ENCODE data around the gene LAMA3. TPM values are rescaled to one million over a fixed set of nuclear protein-coding genes. Genes with fewer than 3 reads are reported as not detected.
A peak's percentile ranks its signal among the peaks of the same experiment; 100 is the strongest.

Gene LAMA3
- total and polyA plus RNA-seq, 2 experiments from 2014 or later, result 3.9 to 4.9 TPM

- H3K36me3 ChIP-seq (ENCODE audit: insufficient read depth), result no peaks in the 10 kb centered on the region
- no peak overlapping the region for H3K4me3 ChIP-seq
- H3K4me2 ChIP-seq, result no peak overlapping the region
- DNase-seq (ENCODE audit: low spot score) (no peak), ATAC-seq (no peak)
- no peaks in the 10 kb centered on the region for H3K79me2 ChIP-seq (replicated peaks; ENCODE audit: insufficient read depth)
- H2AFZ ChIP-seq, result peak overlapping the region; percentile 93
- H3K27me3 ChIP-seq (ENCODE audit: insufficient read depth), result no peaks in the 10 kb centered on the region
- Mint-ChIP-seq H3K4me1 (peaks cover 16% of the 10 kb centered on the region), H3K4me3 (no peak overlapping the region), H3K9me3 (no peaks in the 10 kb centered on the region), H3K27me3 (ENCODE audit: insufficient read depth, low read depth, poor library complexity) (no peaks in the 10 kb centered on the region), H3K36me3 (ENCODE audit: low read depth) (no peaks in the 10 kb centered on the region), H3K27ac (no peak overlapping the region)
- peaks cover 7% of the 10 kb centered on the region; the same call in 1 of the 2 replicates for H3F3A ChIP-seq (replicated peaks; ENCODE audit: low read depth)
- no peaks in the 10 kb centered on the region for H4K20me1 ChIP-seq (replicated peaks; ENCODE audit: insufficient read depth)
- H3K27ac ChIP-seq (ENCODE audit: low read depth), result no peak overlapping the region
- H3K4me1 ChIP-seq (ENCODE audit: insufficient read depth), result peaks cover 20% of the 10 kb centered on the region
- TF ChIP-seq ZNF331 (CRISPR knock-in tag; IDR thresholded peaks at IDR 0.05; ENCODE audit: low read depth), result no peak
- TF ChIP-seq EZH2phosphoT487 (IDR thresholded peaks at IDR 0.05; ENCODE audit: unreplicated experiment), result no peak
- TF ChIP-seq STAT1 (IDR thresholded peaks at IDR 0.05; ENCODE audit: unreplicated experiment), result no peak
- no peak for TF ChIP-seq ZNF114 (CRISPR knock-in tag; IDR thresholded peaks at IDR 0.05)
- no peak for TF ChIP-seq ETS1 (IDR thresholded peaks at IDR 0.05)
- no peak for TF ChIP-seq CREB1 (CRISPR knock-in tag; IDR thresholded peaks at IDR 0.05; ENCODE audit: low read depth)
- TF ChIP-seq CTCF (conservative IDR thresholded peaks at IDR 0.05; ENCODE audit: low read depth in 2 of 2), result no peak
- TF ChIP-seq REST (IDR thresholded peaks at IDR 0.05; ENCODE audit: unreplicated experiment), result no peak
- H3K9me2 ChIP-seq (ENCODE audit: insufficient read depth), result peaks cover 2% of the 10 kb centered on the region; the same call in 1 of the 2 replicates
Measured at GRCh38 chr18:23983112-23983511, 293.9 kb downstream of the LAMA3 start.
